ENCODE results near the gene ZMYND8. TPM values are rescaled to one million over a fixed set of nuclear protein-coding genes. Genes with fewer than 3 reads are reported as not detected.
"Not testable (repeated sequence)": the region's sequence is repeated elsewhere in the genome, so short reads cannot be mapped to it uniquely, and the experiment has no call there.

The ZMYND8 gene
- total RNA-seq = 47.0 and 50.0 TPM in 2 replicates

DNA sequence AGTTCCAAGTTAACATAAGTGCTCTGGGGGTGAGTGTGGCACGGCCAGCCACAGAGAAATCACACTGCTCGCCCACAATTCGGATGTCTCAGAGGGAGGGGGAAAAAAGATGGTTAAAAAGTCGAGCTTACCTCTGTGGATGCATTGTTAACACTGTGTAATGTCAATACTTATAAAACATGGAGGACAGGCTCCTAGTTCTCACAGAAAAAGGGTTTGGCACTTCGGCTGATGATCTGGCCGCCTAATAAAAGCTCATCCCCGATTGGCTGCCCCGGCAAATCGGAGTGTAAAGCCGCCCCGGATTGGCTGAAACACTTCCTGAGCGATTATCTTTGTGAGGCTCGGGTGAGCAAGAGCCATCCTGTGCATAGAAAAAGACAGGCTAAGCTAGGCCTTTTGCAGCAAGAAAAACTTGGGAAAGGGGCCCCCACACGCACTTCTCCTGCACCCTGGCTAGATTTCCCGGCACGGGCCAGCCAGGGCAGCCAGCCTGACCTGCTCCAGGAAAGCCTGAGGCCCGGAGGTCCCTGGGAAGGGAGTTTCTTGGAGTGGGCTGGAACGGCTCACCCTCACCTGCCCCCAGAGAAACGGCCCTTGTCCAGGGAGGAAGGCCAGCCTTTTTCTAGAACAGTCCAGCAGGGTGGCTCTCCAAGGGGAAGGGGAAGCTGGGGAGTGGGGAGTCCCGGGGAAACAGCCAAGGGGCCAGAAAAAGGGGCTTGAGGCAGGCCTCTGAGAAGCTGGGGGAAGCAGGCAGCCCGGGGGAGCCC, at the start of gene ZMYND8:
Gene ZMYND8, minus strand, starts transcription at position 174 of the 770 bp plus-strand sequence. Its CDS starts 29 bp downstream, at position 145.
- intact Hi-C loops (cut with micrococcal nuclease) = loop anchor here (1.0 to 5.0 kb wide), 5 partner anchors 24 to 256 kb away; no protein-coding TSS in a partner anchor

DNA sequence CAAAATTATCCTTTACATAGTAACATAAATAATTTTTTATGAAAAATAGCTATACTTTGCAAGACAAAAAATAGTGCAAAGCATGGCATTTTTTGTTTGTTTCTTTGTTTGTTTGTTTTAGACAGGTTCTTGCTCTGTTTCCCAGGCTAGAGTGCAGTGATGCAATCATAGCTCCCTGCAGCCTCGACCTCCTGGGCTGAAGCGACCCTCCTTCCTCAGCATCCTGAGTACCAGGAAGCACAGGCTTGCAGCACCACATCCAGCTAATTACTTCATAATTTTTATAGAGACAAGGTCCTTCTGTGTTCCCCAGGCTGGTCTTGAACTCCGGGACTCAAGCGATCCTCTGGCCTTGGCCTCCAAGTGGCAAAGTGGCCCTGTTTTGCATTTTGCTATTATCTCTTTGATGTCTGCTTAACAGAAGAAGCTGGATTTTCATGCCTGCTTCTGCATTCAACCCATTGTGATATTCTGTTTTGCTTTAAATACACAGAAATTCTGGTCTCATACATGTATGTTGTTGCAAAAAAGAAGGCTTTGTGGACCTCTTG, 49.4 kb upstream of the ZMYND8 start:
- intact Hi-C loops (cut with micrococcal nuclease) = no loop called here

DNA sequence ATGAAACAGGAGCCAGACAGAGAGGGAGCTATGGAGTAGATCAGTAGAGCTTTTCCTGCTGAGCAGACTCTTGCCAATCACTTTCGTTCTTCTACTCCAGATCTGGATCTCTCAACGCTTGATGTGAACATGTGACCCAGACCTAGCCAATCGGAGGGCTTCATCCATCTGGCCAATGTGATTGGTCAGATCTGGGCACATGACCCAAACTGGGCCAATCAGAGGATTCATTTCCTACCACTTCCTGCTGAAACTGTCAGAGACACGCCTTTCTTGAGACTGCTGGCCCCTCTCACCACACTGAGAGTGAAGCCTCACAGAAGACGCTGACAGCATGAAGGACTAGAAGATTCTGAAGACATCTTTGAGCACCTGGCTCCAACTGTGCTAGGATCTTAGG, 44.2 kb upstream of the ZMYND8 start:
- intact Hi-C loops (cut with micrococcal nuclease) = no loop called here

DNA sequence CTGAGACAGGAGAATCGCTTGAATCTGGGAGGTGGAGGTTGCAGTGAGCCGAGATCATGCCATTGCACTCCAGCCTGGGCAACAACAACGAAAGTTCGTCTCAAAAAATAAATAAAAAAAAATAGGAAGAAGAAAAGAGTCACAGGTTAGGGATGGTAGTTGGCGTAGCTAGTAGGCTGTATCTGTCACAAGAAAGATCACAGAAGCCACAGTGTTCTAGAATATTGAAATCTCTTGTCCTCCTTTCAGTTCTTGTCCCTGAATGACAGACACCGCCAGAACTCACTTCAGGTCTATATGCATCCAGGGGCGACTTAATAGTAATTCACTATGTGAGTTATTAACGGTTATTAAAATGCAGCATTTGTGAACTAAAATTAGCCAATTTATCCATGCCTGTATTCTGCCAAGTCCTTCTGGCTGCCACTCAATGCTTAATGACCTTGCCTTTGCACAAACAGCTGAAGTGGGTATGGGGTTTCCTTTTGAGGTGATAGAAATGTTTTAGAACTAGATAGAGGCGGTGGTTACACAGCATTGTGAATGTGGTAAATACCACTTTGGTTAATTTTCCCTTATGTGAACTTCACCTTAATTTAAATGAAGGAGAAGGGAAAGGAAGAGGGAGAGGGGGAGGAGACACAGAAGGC, 41.3 kb upstream of the ZMYND8 start:
- intact Hi-C loops (cut with micrococcal nuclease) = no loop called here

- intact Hi-C loops (cut with micrococcal nuclease) = no loop called here
These were observed 40.4 kb upstream of the ZMYND8 start for GRCh38 chr20:47396762-47397476.

GRCh38 chr20:47393796-47394514, 37.5 kb upstream of the ZMYND8 start:
- intact Hi-C loops (cut with micrococcal nuclease) = not testable (repeated sequence)

- intact Hi-C loops (cut with micrococcal nuclease) = no loop called here
These were observed 36.2 kb upstream of the ZMYND8 start for GRCh38 chr20:47392721-47393073.

DNA sequence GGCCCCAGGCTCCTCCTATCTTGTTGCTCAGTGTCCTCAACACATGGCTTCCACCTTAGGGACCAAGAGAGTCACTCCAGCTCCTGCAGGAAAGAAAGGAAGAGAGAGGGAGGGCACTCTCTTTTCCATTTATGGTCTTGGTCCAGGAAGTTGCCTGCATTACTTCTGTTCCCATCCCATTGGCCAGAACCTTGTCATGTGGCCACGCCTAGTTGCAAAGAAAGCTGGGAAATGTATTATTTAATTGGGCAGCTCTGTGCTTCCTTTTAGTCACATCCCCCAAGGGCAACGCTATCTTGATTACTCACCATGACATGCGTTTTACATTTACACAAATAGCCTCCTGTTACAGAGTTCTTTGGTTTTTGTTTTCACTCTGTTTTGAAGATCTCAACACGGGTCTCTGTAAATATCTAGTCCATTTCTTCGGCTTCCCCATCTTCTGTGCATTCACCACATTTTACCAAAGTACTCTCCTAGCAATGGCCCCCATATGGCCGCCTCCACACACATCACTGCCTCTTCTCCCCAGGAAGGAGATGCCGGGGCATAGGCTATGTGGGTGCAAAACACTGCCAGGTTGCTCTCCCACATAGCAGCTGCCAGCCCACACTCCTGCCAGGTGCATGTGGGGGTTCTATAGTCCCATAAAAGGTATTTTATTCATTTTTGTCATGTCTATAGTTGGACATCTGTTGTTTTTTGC, 35.7 kb upstream of the ZMYND8 start:
- intact Hi-C loops (cut with micrococcal nuclease) = no loop called here

DNA sequence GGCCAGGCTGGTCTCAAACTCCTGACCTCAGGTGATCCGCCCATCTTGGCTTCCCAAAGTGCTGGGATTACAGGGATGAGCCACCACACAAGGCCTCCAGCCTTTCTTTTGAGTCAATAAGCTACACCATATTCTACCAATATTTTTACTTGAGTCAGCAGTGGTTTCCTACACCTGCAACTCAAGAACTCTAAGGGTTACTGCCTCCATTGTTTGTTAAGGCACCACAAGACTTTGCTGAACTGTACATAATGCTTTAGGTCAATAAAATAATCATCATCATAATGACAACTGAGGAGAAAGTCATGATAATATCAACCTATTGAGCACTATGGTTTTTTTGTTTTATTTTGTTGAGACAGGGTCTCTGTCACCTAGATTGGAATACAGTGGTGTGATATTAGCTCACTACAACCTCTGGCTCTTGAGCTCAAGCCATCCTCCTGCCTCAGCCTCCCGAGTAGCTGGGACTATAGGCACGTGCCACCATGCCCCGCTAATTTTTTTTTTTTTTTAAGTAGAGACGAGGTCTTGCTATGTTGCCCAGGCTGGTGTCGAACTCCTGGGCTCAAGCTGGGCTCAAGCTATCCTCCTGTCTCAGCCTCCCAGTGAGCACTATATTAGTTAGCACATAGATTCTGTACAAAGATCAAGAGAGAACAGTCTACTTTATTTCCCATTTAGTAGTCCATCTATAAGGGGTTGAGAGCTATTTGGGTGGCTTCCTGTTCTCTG, 34.9 kb upstream of the ZMYND8 start:
- intact Hi-C loops (cut with micrococcal nuclease) = no loop called here

DNA sequence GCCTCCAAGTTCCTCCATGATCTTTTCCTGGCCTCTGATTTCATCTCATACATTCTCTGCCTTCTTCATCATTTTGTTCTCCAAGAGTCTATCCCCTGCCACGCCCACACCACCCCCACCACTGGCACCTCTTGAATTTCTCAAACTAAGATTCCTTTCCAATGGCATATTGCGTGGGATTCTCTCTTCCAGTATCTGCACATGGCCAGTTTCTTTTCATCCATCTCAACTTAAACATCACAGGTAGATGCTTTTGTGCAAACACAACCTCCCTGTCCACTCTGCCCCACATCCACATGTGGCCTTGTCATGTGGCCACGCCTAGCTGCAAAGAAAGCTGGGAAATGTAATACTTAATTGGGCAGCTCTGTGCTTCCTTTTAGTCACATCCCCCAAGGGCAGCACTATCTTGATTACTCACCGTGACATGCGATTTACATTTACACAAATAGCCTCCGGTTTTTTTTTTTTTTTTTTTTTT, 33.4 kb upstream of the ZMYND8 start:
- intact Hi-C loops (cut with micrococcal nuclease) = no loop called here

DNA sequence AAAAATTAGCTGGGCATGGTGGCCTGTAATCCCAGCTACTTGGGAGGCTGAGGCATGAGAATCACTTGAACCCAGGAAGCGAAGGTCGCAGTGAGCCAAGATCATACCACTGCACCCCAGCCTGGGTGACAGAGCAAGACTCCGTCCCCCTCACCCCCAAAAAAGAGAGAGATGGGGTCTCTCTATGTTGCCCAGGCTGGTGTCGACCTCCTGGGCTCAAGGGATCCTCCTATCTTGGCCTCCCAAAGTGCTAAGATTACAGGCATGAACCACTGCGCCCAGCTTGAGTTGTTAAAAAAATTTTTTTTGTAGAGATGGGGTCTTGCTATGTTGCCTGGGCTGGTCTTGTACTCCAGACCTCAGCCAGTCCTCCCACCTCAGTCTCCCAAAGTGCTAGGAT, 29.5 kb upstream of the ZMYND8 start:
- intact Hi-C loops (cut with micrococcal nuclease) = loop anchor here (2.0 kb wide), 1 partner anchor 235 kb away; no protein-coding TSS in a partner anchor

GRCh38 chr20:47382746-47383415, 26.4 kb upstream of the ZMYND8 start:
- intact Hi-C loops (cut with micrococcal nuclease) = no loop called here

- intact Hi-C loops (cut with micrococcal nuclease) = loop anchor here (2.0 kb wide), 1 partner anchor 24 kb away; the partner anchor contains the start of gene ZMYND8
These were observed 24.0 kb upstream of the ZMYND8 start for GRCh38 chr20:47380481-47380880.

DNA sequence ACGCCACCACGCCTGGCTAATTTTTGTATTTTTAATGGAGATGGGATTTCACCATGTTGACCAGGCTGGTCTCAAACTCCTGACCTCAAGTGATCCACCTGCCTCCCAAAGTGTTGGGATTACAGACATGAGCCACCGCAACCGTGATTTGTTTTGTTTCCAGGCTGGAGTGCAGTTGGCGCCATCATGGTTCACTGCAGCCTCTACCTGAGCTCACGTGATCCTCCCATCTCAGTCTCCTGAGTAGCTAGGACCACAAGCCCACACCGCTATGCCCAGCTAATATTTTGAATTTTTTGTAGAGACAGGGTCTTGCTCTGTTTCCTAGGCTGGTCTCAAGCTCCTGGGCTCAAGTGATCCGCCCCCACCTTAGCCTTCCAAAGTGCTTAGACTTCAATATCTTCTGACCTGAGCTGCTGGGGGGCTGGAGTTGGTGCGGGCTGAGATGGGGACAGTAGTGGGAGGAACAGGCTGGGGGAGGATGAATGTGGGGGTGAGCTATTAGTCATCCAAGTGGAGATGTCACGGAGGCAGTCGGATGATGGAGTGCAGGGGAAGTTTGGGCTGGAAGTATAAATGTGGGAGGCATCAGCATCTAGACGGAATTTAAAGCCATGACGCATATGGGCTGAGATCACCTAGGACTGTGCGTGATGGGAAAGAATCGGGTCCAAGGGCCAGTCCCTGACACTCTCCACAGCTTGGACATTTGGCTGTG, 23.1 kb upstream of the ZMYND8 start:
- intact Hi-C loops (cut with micrococcal nuclease) = loop anchor here (2.0 kb wide), 1 partner anchor 23 kb away; the partner anchor contains the start of gene ZMYND8

DNA sequence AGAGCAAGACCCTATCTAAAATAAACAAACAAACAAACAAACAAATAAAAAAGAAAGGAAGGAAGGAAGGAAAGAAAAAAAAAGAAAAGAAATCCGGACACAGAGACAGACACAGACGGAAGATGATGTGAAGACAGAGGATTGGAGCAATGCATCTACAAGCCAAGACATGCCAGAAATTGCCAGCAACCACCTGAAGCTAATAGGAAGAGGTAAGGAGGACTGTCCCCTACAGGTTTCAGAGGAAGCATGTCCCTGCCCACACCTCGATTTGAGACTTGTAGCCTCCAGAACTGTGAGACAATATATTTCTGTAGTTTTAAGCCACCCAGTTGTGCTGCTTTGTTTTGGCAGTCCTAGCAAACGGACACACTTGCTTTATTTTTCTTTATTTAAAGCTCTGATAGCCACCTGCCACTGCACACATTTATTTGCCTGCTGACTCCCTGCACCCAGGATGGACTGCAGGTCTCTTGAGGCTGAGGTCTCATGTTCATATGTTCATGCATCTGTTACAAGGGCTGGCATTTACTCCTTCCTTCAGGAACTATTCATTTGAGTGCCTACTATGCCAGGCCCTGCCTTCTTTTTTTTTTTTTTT, 20.7 kb upstream of the ZMYND8 start:
- intact Hi-C loops (cut with micrococcal nuclease) = no loop called here

DNA sequence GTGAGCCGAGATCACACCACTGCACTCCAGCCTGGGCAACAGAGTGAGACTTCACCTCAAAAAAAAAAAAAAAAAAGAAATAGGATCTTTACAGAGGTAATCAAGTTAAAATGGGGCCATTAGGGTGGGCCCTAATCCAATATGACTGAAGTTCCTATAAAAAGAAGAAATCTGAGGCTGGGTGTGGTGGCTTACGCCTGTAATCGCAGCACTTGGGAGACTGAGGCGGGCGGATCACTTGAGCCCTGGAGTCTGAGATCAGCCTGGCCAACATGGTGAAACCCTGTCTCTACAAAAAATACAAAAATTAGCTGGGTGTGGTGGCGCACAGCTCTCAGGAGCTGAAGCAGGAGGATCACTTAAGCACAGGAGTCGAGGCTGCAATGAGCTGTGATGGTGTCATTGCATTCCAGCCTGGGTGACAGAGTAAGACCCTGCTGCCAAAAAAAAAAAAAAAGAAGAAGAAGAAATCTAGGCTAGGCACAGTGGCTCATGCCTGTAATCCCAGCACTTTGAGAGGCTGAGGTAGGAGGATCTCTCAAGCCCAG, 19.7 kb upstream of the ZMYND8 start:
- intact Hi-C loops (cut with micrococcal nuclease) = not testable (repeated sequence)

DNA sequence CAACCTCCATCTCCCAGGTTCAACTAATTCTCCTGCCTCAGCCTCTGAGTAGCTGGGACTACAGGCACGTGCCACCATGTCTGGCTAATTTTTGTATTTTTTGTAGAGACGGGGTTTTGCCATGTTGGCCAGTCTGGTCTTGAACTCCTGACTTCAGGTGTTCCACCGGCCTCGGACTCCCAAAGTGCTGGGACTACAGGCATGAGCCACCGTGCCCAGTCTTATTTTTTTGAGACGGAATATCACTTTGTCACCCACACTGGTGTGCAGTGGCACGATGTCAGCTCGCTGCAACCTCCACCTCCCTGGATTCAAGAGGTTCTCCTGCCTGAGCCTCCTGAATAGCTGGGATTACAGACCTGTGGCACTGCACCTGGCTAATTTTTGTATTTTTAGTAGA, 17.6 kb upstream of the ZMYND8 start:
- intact Hi-C loops (cut with micrococcal nuclease) = not testable (repeated sequence)
